MM.1S (cell line): ENCODE results near the gene CREBBP.

Experiments
- CTCF ChIP-seq: fragments of 300-600 bp; sonication (generic); IDR thresholded peaks from 2 replicates; pipeline ENCODE4 v1.5.1; 2016; ENCODE audit warnings: antibody characterized with exemption, low read length, mixed read lengths
- EZH2 ChIP-seq: fragments of 300-600 bp; sonication (generic); optimal IDR thresholded peaks from 2 replicates; pipeline ENCODE3; 2017; ENCODE audit warnings: low read depth, mild to moderate bottlenecking, antibody characterized with exemption, low read length, mixed read lengths

GRCh38 chr16:3850544-3850899 is 30.0 kb downstream of the CREBBP start:
- no peak for TF ChIP-seq CTCF
- TF ChIP-seq EZH2, result no peak
